NCI-H2107 treated with DMSO at 0.1 percent for 48 hours (cell line): Measurements from ENCODE around the gene GRK6.
A peak's percentile ranks its signal among the peaks of the same experiment; 100 is the strongest.

Experiments
- DNase-seq: peaks from one replicate; lab custom pipeline; 2025; ENCODE audit not compliant: unreplicated experiment; lab: John Stamatoyannopoulos, UW

GRK6 gene

GRCh38 chr5:177425801-177426565 lies 493 bp upstream of the GRK6 start:
- peak; percentile 97 for DNase-seq

- no peak for DNase-seq
Observed at GRCh38 chr5:177427211-177427822, 841 bp downstream of the GRK6 start.

- no peak for DNase-seq
Observed at GRCh38 chr5:177427919-177428573, 1.6 kb downstream of the GRK6 start.

GRCh38 chr5:177428574-177429217 lies 2.2 kb downstream of the GRK6 start:
- no peak for DNase-seq

- no peak for DNase-seq
Observed at GRCh38 chr5:177429248-177430040, 3.0 kb downstream of the GRK6 start.

- no peak for DNase-seq
Observed at GRCh38 chr5:177430140-177430951, 3.9 kb downstream of the GRK6 start.

- no peak for DNase-seq
Observed at GRCh38 chr5:177430972-177431316, 4.5 kb downstream of the GRK6 start.

- no peak for DNase-seq
Observed at GRCh38 chr5:177431317-177432142, 5.1 kb downstream of the GRK6 start.

GRCh38 chr5:177432143-177432838 lies 5.8 kb downstream of the GRK6 start:
- DNase-seq: no peak

GRCh38 chr5:177432839-177433657 lies 6.6 kb downstream of the GRK6 start:
- no peak for DNase-seq

GRCh38 chr5:177433658-177434217 lies 7.3 kb downstream of the GRK6 start:
- no peak for DNase-seq

GRCh38 chr5:177434437-177434836 lies 8.0 kb downstream of the GRK6 start:
- no peak for DNase-seq

GRCh38 chr5:177434942-177435738 lies 8.7 kb downstream of the GRK6 start:
- no peak for DNase-seq

- no peak for DNase-seq
Observed at GRCh38 chr5:177435847-177436536, 9.5 kb downstream of the GRK6 start.

GRCh38 chr5:177437623-177438022 lies 11.1 kb downstream of the GRK6 start:
- DNase-seq: no peak

- DNase-seq: no peak
Observed at GRCh38 chr5:177438468-177438867, 12.0 kb downstream of the GRK6 start.
